GM10248 (cell line): ENCODE measurements around the gene CACNA2D3.

Experiments used
- CTCF ChIA-PET: fragments of 300-600 bp; sonication (Branson Sonifier 250); formaldehyde crosslinking; extraction: SDS; loops from one replicate; lab custom pipeline; 2021; ENCODE audit warnings: antibody characterized with exemption; lab: Yijun Ruan, JAX
- POLR2A ChIA-PET: fragments of 350-650 bp; sonication (Branson Sonifier 250); formaldehyde crosslinking; extraction: SDS; loops from one replicate; lab custom pipeline; 2020; ENCODE audit warnings: antibody characterized with exemption; lab: Yijun Ruan, JAX
- DNase-seq: peaks from one replicate; pipeline ENCODE4 v3.0.0; 2012; ENCODE audit errors: extremely low spot score
- TF ChIP-seq, protein P1 (sequence below): IDR thresholded peaks from 2 replicates; pipeline ENCODE4 v1.5.1; 2012; ENCODE audit warnings: mild to moderate bottlenecking, low read depth; ENCODE audit errors: extremely low read depth, missing control alignments, control extremely low read depth

The CACNA2D3 gene

GRCh38 chr3:54514416-54514815 lies 392.1 kb downstream of the CACNA2D3 start:
- DNase-seq: no peak
- TF ChIP-seq, protein P1, sequence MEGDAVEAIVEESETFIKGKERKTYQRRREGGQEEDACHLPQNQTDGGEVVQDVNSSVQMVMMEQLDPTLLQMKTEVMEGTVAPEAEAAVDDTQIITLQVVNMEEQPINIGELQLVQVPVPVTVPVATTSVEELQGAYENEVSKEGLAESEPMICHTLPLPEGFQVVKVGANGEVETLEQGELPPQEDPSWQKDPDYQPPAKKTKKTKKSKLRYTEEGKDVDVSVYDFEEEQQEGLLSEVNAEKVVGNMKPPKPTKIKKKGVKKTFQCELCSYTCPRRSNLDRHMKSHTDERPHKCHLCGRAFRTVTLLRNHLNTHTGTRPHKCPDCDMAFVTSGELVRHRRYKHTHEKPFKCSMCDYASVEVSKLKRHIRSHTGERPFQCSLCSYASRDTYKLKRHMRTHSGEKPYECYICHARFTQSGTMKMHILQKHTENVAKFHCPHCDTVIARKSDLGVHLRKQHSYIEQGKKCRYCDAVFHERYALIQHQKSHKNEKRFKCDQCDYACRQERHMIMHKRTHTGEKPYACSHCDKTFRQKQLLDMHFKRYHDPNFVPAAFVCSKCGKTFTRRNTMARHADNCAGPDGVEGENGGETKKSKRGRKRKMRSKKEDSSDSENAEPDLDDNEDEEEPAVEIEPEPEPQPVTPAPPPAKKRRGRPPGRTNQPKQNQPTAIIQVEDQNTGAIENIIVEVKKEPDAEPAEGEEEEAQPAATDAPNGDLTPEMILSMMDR: no peak
- ChIA-PET POLR2A (no interaction called here), CTCF (no interaction called here)

DNA sequence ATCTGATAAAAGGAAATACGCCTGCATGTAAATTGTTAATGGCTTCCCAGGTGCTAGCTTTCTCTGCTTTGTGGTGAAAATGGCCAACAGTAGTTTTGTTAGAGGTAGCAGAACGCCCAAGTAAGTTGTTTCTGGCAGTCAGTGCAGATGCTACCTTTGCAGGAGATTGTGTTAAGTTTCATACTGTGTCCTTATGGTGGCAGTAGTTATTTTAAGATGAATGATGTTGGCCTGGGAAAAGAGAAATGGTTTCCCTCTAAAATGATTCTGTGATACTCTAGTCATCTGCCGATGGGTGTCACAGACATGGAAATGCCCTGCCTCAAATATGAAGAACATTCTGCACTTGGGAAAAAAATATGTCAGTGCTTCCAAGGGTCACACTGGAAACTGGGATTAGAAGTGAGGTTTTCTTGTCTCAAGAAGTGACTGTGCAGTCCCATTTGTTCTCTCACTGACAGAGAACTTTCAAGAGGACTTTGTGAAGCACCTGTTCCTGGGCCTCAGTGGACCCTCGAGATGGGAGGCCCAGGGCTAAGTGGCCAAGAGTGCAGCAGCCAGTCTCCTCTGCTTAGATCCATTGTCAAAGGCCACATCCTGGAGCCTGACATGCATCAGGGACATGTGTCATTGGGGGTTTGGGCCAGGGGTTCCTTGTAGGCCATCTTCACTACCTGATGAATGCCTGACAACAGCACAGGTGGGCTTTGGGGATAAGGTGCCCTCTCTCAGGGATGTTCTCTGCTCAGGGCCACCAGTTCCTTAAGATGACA lies 393.3 kb downstream of the CACNA2D3 start:
- no peak for DNase-seq
- POLR2A ChIA-PET: no interaction called here

DNA sequence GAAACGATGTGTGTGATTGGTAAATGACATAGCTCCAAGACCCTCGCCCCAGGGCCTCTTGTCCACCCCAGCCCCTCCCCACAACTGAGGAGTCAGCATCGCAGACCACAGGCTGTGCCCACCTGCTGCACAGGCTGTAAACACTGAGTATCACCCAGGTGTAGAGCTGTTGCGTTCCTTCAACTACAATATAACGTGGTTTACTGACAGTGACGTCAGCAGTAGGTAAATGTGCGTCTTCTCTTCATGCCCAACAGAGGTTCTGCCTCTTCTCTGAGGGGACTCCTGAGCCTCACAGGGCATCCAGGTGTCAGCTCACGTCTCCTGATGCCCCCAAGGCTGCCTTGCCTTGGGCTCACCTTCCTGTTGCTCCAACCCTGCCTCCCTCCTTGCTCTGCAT lies 395.1 kb downstream of the CACNA2D3 start:
- TF ChIP-seq, protein P1: no peak
- POLR2A ChIA-PET: no interaction called here
- DNase-seq: no peak
- CTCF ChIA-PET: no interaction called here

More for the DNA sequence above, 393.3 kb downstream of the CACNA2D3 start:
- TF ChIP-seq, protein P1: no peak
- CTCF ChIA-PET: no interaction called here

DNA sequence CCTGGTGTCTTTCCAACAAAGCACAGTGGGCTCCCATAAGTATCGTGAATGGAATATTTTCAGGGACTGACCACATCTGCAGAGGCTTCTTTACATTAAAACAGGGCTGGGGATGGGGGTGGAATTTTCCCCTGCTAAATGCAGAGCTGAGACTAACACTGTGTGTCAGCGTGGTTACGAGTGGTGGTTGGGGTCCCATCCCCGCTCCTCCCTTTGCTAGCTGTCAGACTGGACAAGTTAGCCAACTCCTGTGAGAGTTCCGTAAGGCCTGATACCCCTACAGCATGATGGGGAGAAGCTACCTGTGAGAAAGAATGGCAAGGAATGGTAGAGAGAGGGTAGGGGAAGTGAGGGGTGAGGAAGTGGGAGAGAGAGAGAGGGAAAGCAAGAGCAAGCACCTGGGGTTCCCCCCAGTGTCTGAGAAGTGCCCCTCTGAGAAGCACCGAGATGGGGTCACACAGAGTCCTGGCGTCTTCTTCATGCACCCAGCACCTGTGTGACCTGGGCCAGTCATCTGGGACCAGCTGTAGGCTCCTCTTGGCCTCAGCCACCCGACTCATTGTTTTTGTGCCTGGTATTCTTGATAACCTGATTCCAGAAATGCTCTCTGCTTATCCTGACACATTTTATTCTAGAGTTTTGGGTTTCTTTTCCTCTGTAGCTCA lies 395.8 kb downstream of the CACNA2D3 start:
- POLR2A ChIA-PET: no interaction called here

GRCh38 chr3:54519493-54519892 lies 397.1 kb downstream of the CACNA2D3 start:
- CTCF ChIA-PET: no interaction called here
- DNase-seq: no peak
- TF ChIP-seq, protein P1: no peak
- POLR2A ChIA-PET: no interaction called here

More for the DNA sequence above, 395.8 kb downstream of the CACNA2D3 start:
- DNase-seq: no peak
- CTCF ChIA-PET: interaction anchor here (1.1 kb wide), 1 partner anchor 12 kb away, joined by 3 read pairs; no protein-coding TSS in a partner anchor
- TF ChIP-seq, protein P1: no peak

- CTCF ChIA-PET: no interaction called here
- no peak for DNase-seq
- TF ChIP-seq, protein P1: no peak
- POLR2A ChIA-PET: no interaction called here
These were observed 397.7 kb downstream of the CACNA2D3 start for GRCh38 chr3:54520060-54520459.
